HepG2 (cell line): ENCODE measurements around the gene CASZ1. TPM values are rescaled to one million over a fixed set of nuclear protein-coding genes. Genes with fewer than 3 reads are reported as not detected.
A peak's percentile ranks its signal among the peaks of the same experiment; 100 is the strongest.

ENCODE experiments used
- AKNA ChIP-seq: sonication (generic); formaldehyde crosslinking; IDR thresholded peaks from 2 replicates; pipeline ENCODE4 v1.4.0; 2020; ENCODE audit warnings: missing genetic modification reagents, borderline replicate concordance
- GABPA ChIP-seq, 2 experiments: IDR thresholded peaks; 2 replicates each; pipeline ENCODE4 v1.6.1; 2011 to 2016; ENCODE audit warnings: low read depth in 2 of 2, low read length in 1 of 2, missing biosample characterization in 1 of 2, missing genetic modification characterization in 1 of 2
- HNF4G ChIP-seq, 2 experiments: sonication (generic) in 1 of 2; formaldehyde crosslinking in 1 of 2; IDR thresholded peaks; 2 replicates each; pipeline versions ENCODE4 v1.4.0 to v1.6.1; 2011 to 2020; ENCODE audit warnings: borderline replicate concordance in 2 of 2, low read depth in 2 of 2, mild to moderate bottlenecking in 2 of 2, low read length in 1 of 2, missing genetic modification reagents in 1 of 2, moderate library complexity in 1 of 2
- KDM2A ChIP-seq: sonication (generic); formaldehyde crosslinking; IDR thresholded peaks from 2 replicates; pipeline ENCODE4 v1.4.0; 2020; ENCODE audit warnings: low read depth, missing genetic modification reagents, borderline replicate concordance
- KMT2B ChIP-seq: IDR thresholded peaks from 2 replicates; pipeline ENCODE4 v1.6.1; 2016; ENCODE audit warnings: missing genetic modification reagents, missing compliant biosample characterization
- RBFOX2 ChIP-seq: fragments of 200-400 bp; formaldehyde crosslinking; IDR thresholded peaks from 2 replicates; pipeline ENCODE4 v1.6.1; 2017; ENCODE audit warnings: low read depth, mild to moderate bottlenecking, low read length
- REST ChIP-seq, 2 experiments: IDR thresholded peaks; 2 replicates each; pipeline ENCODE4 v1.6.1; 2011 to 2012; ENCODE audit warnings: low read length in 2 of 2, borderline replicate concordance in 1 of 2, low read depth in 1 of 2, mild to moderate bottlenecking in 1 of 2, moderate library complexity in 1 of 2
- ZFP41 ChIP-seq: sonication (generic); formaldehyde crosslinking; IDR thresholded peaks from 2 replicates; pipeline ENCODE4 v1.4.0; 2020; ENCODE audit warnings: mild to moderate bottlenecking, missing genetic modification reagents, borderline replicate concordance
- ZFX ChIP-seq: sonication (generic); formaldehyde crosslinking; IDR thresholded peaks from 2 replicates; pipeline ENCODE4 v1.4.0; 2020; ENCODE audit warnings: mild to moderate bottlenecking, low read depth, missing genetic modification reagents, moderate library complexity
- ZNF30 ChIP-seq: sonication (generic); formaldehyde crosslinking; IDR thresholded peaks from 2 replicates; pipeline ENCODE4 v1.5.0; 2020; ENCODE audit warnings: mild to moderate bottlenecking, missing genetic modification reagents
- ZNF646 ChIP-seq: sonication (generic); formaldehyde crosslinking; IDR thresholded peaks from 2 replicates; pipeline ENCODE4 v1.9.0; 2021; ENCODE audit warnings: mild to moderate bottlenecking, missing genetic modification reagents
- polyA plus RNA-seq, 8 experiments: library from polyadenylated mRNA; depleted of rRNA in 3 of 8; stranded (reverse) in 7 of 8; unstranded in 1 of 8; fragments of >200 nt; fragmentation: Illumina TruSeq in 4 of 8; extraction: Trizol in 4 of 8; gene quantifications; 2 replicates each; pipeline versions ENCODE4 v1.2.1 to v1.2.3, GENCODE V29; 2011 to 2016; ENCODE audit warnings: low read depth in 4 of 8, missing spikeins in 1 of 8, mixed read lengths in 1 of 8; ENCODE audit not compliant: insufficient read depth in 1 of 8
- total RNA-seq, 5 experiments: library from RNA; depleted of rRNA; stranded (reverse); fragments of >200 nt; fragmentation: Illumina TruSeq; extraction: Trizol; gene quantifications; 2 replicates each; pipeline ENCODE4 v1.2.3, GENCODE V29; 2016; ENCODE audit warnings: low read depth in 1 of 5

CASZ1 gene
- total and polyA plus RNA-seq, 2 of the 13 experiments (the other 11 are each of a cell fraction or from before 2014, with no cell fraction given): 1.9 to 3.7 TPM

- TF ChIP-seq GABPA (IDR thresholded peaks at IDR 0.05; ENCODE audit: low read depth, low read length) (no peak), GABPA (CRISPR knock-in tag; IDR thresholded peaks at IDR 0.05; ENCODE audit: low read depth) (no peak), ZNF646 (no peak), REST (IDR thresholded peaks at IDR 0.05; ENCODE audit: borderline replicate concordance in 1 of 2, low read depth in 1 of 2, low read length in 2 of 2) (no peak), HNF4G (IDR thresholded peaks at IDR 0.05; ENCODE audit: borderline replicate concordance, low read depth, low read length) (peak; percentile 31; the same call in 1 of the 2 replicates), HNF4G (CRISPR knock-in tag; IDR thresholded peaks at IDR 0.05; ENCODE audit: borderline replicate concordance, low read depth) (no peak), ZNF30 (CRISPR knock-in tag) (no peak), RBFOX2 (no peak), AKNA (CRISPR knock-in tag) (no peak), ZFX (CRISPR knock-in tag) (no peak), KMT2B (CRISPR knock-in tag) (0 out of 2 replicates have a peak, but pooled peaks have one; percentile 36), KDM2A (CRISPR knock-in tag) (peak; percentile 83), ZFP41 (CRISPR knock-in tag) (no peak)
These were observed at the start of gene CASZ1 (continued) for GRCh38 chr1:10796029-10796944.
